GM19240 (cell line): ENCODE measurements around the gene IGSF6.
"Not testable (repeated sequence)": the region's sequence is repeated elsewhere in the genome, so short reads cannot be mapped to it uniquely, and the experiment has no call there.

Source experiments
- DNase-seq: peaks from one replicate; pipeline ENCODE4 v3.0.0; 2011; ENCODE audit warnings: low spot score; ENCODE audit not compliant: insufficient read length

The IGSF6 gene

GRCh38 chr16:21652453-21652852 lies at the start of gene IGSF6:
Gene IGSF6, minus strand, starts transcription at chr16:21652608. Its CDS starts 10 bp downstream, at chr16:21652598.
- DNase-seq = no peak

GRCh38 chr16:21701271-21701670 lies 48.9 kb upstream of the IGSF6 start:
- DNase-seq = no peak

- DNase-seq = no peak
Observed at GRCh38 chr16:21698169-21699032, 46.0 kb upstream of the IGSF6 start.

- DNase-seq = no peak
Observed at GRCh38 chr16:21697032-21697431, 44.6 kb upstream of the IGSF6 start.

- no peak for DNase-seq
Observed at GRCh38 chr16:21694609-21695008, 42.2 kb upstream of the IGSF6 start.

- not testable (repeated sequence) for DNase-seq
Observed at GRCh38 chr16:21690967-21691366, 38.6 kb upstream of the IGSF6 start.

GRCh38 chr16:21689107-21689506 lies 36.7 kb upstream of the IGSF6 start:
- no peak for DNase-seq

- no peak for DNase-seq
Observed at GRCh38 chr16:21685034-21685455, 32.6 kb upstream of the IGSF6 start.

- DNase-seq = no peak
Observed at GRCh38 chr16:21684199-21684598, 31.8 kb upstream of the IGSF6 start.

GRCh38 chr16:21683184-21683583 lies 30.8 kb upstream of the IGSF6 start:
- no peak for DNase-seq

- DNase-seq = not testable (repeated sequence)
Observed at GRCh38 chr16:21680714-21681113, 28.3 kb upstream of the IGSF6 start.

- not testable (repeated sequence) for DNase-seq
Observed at GRCh38 chr16:21674456-21674855, 22.0 kb upstream of the IGSF6 start.

- DNase-seq = no peak
Observed at GRCh38 chr16:21673469-21673868, 21.1 kb upstream of the IGSF6 start.

- no peak for DNase-seq
Observed at GRCh38 chr16:21667575-21667974, 15.2 kb upstream of the IGSF6 start.

- no peak for DNase-seq
Observed at GRCh38 chr16:21666772-21667171, 14.4 kb upstream of the IGSF6 start.

GRCh38 chr16:21664801-21665492 lies 12.5 kb upstream of the IGSF6 start:
- no peak for DNase-seq

- no peak for DNase-seq
Observed at GRCh38 chr16:21663889-21664647, 11.7 kb upstream of the IGSF6 start, which contains the start of gene OTOA. Gene OTOA, plus strand, starts transcription at chr16:21663968. Its CDS starts 14,547 bp downstream, at chr16:21678515.

- DNase-seq = no peak
Observed at GRCh38 chr16:21659124-21659523, 6.7 kb upstream of the IGSF6 start.

GRCh38 chr16:21656795-21657768 lies 4.7 kb upstream of the IGSF6 start:
- DNase-seq = no peak

GRCh38 chr16:21654881-21655280 lies 2.5 kb upstream of the IGSF6 start:
- DNase-seq = no peak

GRCh38 chr16:21654466-21654865 lies 2.1 kb upstream of the IGSF6 start:
- no peak for DNase-seq
